Skeletal muscle tissue (tissue), 4 donors: ENCODE data around the gene INPP4B. TPM values are rescaled to one million over a fixed set of nuclear protein-coding genes. Genes with fewer than 3 reads are reported as not detected.

Experiments
- H3K27ac ChIP-seq: one replicate; pipeline ENCODE4 v1.7.0; 2013; ENCODE audit warnings: mild to moderate bottlenecking, low read depth, low read length, inconsistent platforms
- H3K27me3 ChIP-seq, 3 donors: one replicate each; pipeline ENCODE4 v1.7.0; 2013; ENCODE audit warnings: low read length in 3 of 3; ENCODE audit not compliant: control insufficient read depth in 3 of 3, insufficient read depth in 3 of 3
- H3K36me3 ChIP-seq, 3 donors: one replicate each; pipeline ENCODE4 v1.7.0; 2013; ENCODE audit warnings: low read length in 3 of 3; ENCODE audit not compliant: control insufficient read depth in 3 of 3, insufficient read depth in 3 of 3
- H3K4me1 ChIP-seq, 3 donors: one replicate each; pipeline ENCODE4 v1.7.0; 2013; ENCODE audit warnings: low read length in 3 of 3, mild to moderate bottlenecking in 3 of 3; ENCODE audit not compliant: control insufficient read depth in 3 of 3, insufficient read depth in 3 of 3
- H3K4me3 ChIP-seq, 3 donors: one replicate each; pipeline ENCODE4 v1.7.0; 2013; ENCODE audit warnings: low read length in 3 of 3
- H3K9ac ChIP-seq, 3 donors: one replicate each; pipeline ENCODE4 v1.7.0; 2013; ENCODE audit warnings: low read length in 3 of 3, mild to moderate bottlenecking in 3 of 3, moderate library complexity in 2 of 3, low read depth in 1 of 3
- H3K9me3 ChIP-seq, 3 donors: one replicate each; pipeline ENCODE4 v1.7.0; 2013; ENCODE audit warnings: low read length in 3 of 3; ENCODE audit not compliant: control insufficient read depth in 3 of 3
- total RNA-seq: library from RNA; depleted of rRNA; stranded (reverse); fragments of >200 nt; gene quantifications from one replicate; pipeline ENCODE4 v1.2.3, GENCODE V29; 2014
- donor health status: Osteomylitis.

INPP4B gene
- total RNA-seq, 1 donor from 2014 or later, result 52.7 TPM

- Histone ChIP-seq H3K4me3 (no peak overlapping the region), H3K4me1 (no peaks in the 10 kb centered on the region), H3K27me3 (no peaks in the 10 kb centered on the region), H3K27ac (no peak overlapping the region), H3K9ac (no peak overlapping the region), H3K9me3 (peaks cover 0 to 3% (median under 1%) of the 10 kb centered on the region in 3 donors), H3K36me3 (no peaks in the 10 kb centered on the region)
Observed at GRCh38 chr4:142607976-142608375, 238.1 kb downstream of the INPP4B start.

DNA sequence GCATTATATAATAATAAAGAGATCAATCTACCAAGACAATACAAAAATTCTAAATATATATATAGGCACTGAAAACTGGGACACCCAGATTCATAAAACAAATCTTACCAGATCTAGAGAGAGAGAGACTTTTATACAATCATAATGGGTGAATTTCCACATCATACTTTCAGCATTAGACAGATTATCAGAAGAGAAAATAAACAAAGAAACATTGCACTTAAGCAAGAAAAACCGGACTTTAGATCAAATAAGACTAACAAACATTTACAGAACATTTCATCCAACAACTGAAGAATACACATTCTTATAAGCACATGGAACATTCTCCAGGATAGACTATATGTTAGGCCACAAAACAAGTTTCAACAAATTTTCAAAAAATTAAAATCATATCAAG is 245.1 kb downstream of the INPP4B start:
- Histone ChIP-seq H3K36me3 (no peaks in the 10 kb centered on the region), H3K27me3 (no peaks in the 10 kb centered on the region), H3K9ac (no peak overlapping the region), H3K9me3 (peaks cover 0 to 3% (median 2%) of the 10 kb centered on the region in 3 donors), H3K27ac (no peak overlapping the region), H3K4me1 (no peaks in the 10 kb centered on the region), H3K4me3 (no peak overlapping the region)

DNA sequence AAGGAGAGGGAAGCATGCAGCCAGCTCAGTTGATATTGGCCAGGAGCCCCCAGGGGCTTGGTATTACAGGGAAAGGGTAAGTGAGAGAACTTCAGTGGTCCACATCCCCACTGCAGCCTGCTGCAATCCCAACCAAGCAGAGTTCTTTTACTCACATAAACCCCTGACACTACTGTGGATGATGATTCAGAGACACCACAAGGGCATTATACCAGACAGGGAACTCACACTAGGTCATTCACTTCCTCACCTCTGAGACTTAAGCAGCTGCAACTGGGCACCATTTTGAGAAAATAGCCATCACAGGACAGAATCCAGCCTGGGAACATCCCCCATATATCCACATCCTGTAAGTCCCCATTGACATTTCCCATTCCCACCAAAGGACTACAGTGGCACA is 248.0 kb downstream of the INPP4B start:
- H3K9me3 ChIP-seq, result peaks cover 0 to 2% (median 0%) of the 10 kb centered on the region in 3 donors
- H3K27ac ChIP-seq, result no peak overlapping the region
- H3K9ac ChIP-seq, result no peak overlapping the region
- no peaks in the 10 kb centered on the region for H3K36me3 ChIP-seq
- no peak overlapping the region for H3K4me3 ChIP-seq
- no peaks in the 10 kb centered on the region for H3K27me3 ChIP-seq
- H3K4me1 ChIP-seq, result no peaks in the 10 kb centered on the region

GRCh38 chr4:142596595-142596994 is 249.5 kb downstream of the INPP4B start:
- H3K27ac ChIP-seq, result no peak overlapping the region
- H3K27me3 ChIP-seq, result no peaks in the 10 kb centered on the region
- no peaks in the 10 kb centered on the region for H3K9me3 ChIP-seq
- H3K4me3 ChIP-seq, result no peak overlapping the region
- H3K36me3 ChIP-seq, result no peaks in the 10 kb centered on the region
- H3K9ac ChIP-seq, result no peak overlapping the region
- H3K4me1 ChIP-seq, result no peaks in the 10 kb centered on the region

GRCh38 chr4:142596121-142596520 is 250.0 kb downstream of the INPP4B start:
- H3K27ac ChIP-seq, result no peak overlapping the region
- no peak overlapping the region for H3K4me3 ChIP-seq
- no peaks in the 10 kb centered on the region for H3K4me1 ChIP-seq
- H3K27me3 ChIP-seq, result no peaks in the 10 kb centered on the region
- H3K9me3 ChIP-seq, result no peaks in the 10 kb centered on the region
- no peak overlapping the region for H3K9ac ChIP-seq
- H3K36me3 ChIP-seq, result no peaks in the 10 kb centered on the region

- Histone ChIP-seq H3K36me3 (no peaks in the 10 kb centered on the region), H3K27ac (no peak overlapping the region), H3K4me3 (no peak overlapping the region), H3K27me3 (no peaks in the 10 kb centered on the region), H3K9ac (no peak overlapping the region), H3K9me3 (no peaks in the 10 kb centered on the region), H3K4me1 (no peaks in the 10 kb centered on the region)
Observed at GRCh38 chr4:142595222-142595871, 250.8 kb downstream of the INPP4B start.

DNA sequence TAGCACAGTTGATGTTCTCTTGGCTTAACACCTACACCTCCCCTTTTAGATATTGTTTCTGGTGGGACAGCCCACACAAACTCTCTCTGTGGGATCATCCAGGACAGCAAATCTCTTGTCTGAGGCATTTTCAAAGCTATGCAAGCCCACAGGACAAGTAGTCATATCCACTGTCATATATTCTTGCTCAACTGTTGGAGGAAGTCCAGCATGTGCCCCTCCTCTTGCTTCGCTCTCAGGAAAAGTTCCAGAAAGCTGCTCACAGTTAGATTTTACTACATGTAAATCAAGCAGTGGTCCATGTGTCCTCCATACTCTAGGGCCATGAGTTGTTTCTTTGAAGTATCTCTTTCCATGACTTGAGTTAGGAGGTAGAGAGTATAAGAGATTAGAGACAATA is 260.7 kb downstream of the INPP4B start:
- Histone ChIP-seq H3K27ac (no peak overlapping the region), H3K4me3 (no peak overlapping the region), H3K9ac (no peak overlapping the region), H3K36me3 (no peaks in the 10 kb centered on the region), H3K27me3 (no peaks in the 10 kb centered on the region), H3K4me1 (no peaks in the 10 kb centered on the region), H3K9me3 (no peaks in the 10 kb centered on the region)

- no peaks in the 10 kb centered on the region for H3K36me3 ChIP-seq
- no peak overlapping the region for H3K27ac ChIP-seq
- H3K27me3 ChIP-seq, result no peaks in the 10 kb centered on the region
- no peak overlapping the region for H3K9ac ChIP-seq
- no peak overlapping the region for H3K4me3 ChIP-seq
- no peaks in the 10 kb centered on the region for H3K9me3 ChIP-seq
- H3K4me1 ChIP-seq, result no peaks in the 10 kb centered on the region
Observed at GRCh38 chr4:142583708-142584107, 262.4 kb downstream of the INPP4B start.

- H3K4me1 ChIP-seq, result no peaks in the 10 kb centered on the region
- H3K27me3 ChIP-seq, result no peaks in the 10 kb centered on the region
- H3K9ac ChIP-seq, result no peak overlapping the region
- H3K27ac ChIP-seq, result no peak overlapping the region
- H3K36me3 ChIP-seq, result no peaks in the 10 kb centered on the region
- H3K4me3 ChIP-seq, result no peak overlapping the region
- no peaks in the 10 kb centered on the region for H3K9me3 ChIP-seq
Observed at GRCh38 chr4:142582340-142582739, 263.8 kb downstream of the INPP4B start.

- H3K4me3 ChIP-seq, result no peak overlapping the region
- no peak overlapping the region for H3K9ac ChIP-seq
- no peaks in the 10 kb centered on the region for H3K27me3 ChIP-seq
Observed at GRCh38 chr4:142581881-142582280, 264.2 kb downstream of the INPP4B start.

More at GRCh38 chr4:142581881-142582280, 264.2 kb downstream of the INPP4B start:
- no peak overlapping the region for H3K27ac ChIP-seq
- H3K4me1 ChIP-seq, result no peaks in the 10 kb centered on the region
- H3K9me3 ChIP-seq, result no peaks in the 10 kb centered on the region
- no peaks in the 10 kb centered on the region for H3K36me3 ChIP-seq
